NOMO-1 (cell line): Measurements from ENCODE around the gene GBP3.
A peak's percentile ranks its signal among the peaks of the same experiment; 100 is the strongest.
"Not testable (repeated sequence)": the region's sequence is repeated elsewhere in the genome, so short reads cannot be mapped to it uniquely, and the experiment has no call there.

Experiments used
- DNase-seq, 2 experiments: peaks; one replicate each; lab custom pipeline; 2025; ENCODE audit not compliant: unreplicated experiment in 2 of 2; lab: John Stamatoyannopoulos, UW

The GBP3 gene

DNA sequence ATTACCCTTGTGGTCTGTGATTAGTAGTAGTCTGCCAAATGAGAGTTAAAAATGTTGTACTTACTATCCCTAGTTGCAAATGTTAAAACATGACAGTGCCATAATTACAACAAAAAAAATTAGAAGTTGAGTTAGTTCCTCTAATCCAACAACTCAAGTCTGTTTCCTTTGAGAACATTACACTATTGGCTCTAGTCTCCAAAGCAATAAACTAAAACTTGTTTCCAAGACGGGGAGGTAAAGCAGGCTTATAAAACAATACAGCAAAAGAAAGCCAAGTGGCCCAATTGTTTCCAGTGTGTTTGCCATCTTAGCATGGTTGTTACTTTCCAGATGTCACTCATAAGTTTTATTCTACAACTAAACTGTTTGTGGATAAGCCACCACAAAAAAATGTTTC lies 41.8 kb downstream of the GBP3 start:
- peak in 1 of 2 experiments; percentile 22 for DNase-seq

DNA sequence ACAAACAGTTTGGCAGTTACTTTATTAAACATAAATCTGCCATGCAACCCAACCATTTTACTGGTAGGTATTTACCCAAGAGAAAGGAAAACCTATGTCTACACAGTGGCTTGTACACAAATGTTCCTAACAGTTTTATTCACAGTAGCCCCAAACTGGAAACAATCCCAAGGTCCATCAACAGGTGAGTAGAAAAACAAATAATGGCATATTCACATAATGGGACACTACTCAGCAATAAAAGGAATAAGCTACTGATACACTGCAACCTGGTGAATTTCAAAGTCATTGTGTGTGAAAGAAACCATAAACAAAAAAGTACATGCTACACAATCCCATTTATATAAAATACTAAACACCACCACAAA lies 42.9 kb downstream of the GBP3 start:
- DNase-seq: no peak

DNA sequence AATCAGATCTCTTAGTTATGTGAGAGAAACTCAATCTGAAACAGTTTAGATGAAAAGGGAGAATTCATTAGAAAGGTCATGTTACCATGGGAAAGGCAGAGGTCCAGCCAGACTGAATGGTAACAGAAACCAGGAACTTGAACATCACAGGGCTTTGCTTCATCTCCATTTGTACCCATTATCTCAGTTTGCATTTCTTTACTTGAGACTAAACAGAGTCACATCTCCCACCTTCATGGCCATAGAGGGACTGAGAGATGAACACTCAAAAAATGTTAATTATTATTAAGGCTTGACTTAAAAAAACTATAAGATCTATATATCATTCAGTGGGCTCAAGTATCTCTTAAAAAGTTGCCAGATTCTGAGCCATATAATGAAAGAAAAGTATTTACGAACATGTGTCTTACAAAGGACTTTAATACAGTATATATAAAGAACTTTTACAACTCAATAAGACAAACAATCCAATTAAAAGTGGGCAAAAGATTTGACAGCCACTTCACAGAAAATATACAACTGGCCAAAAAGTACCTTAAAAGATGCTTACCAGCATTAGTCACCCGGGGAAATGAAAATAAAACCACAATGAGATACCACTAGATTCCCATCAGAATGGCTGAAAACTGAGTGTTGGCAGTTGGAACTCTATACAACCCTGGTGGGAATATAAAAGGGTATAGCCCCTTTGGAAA lies 43.5 kb downstream of the GBP3 start:
- DNase-seq: no peak

GRCh38 chr1:88976235-88976634 lies 46.4 kb downstream of the GBP3 start:
- DNase-seq: no peak

GRCh38 chr1:88974616-88975172 lies 48.0 kb downstream of the GBP3 start:
- not testable (repeated sequence) for DNase-seq

- peak in 1 of 2 experiments; percentile 49 for DNase-seq
These were observed 49.0 kb downstream of the GBP3 start for GRCh38 chr1:88973520-88974137.

- no peak for DNase-seq
These were observed 60.9 kb downstream of the GBP3 start for GRCh38 chr1:88961647-88962275.

DNA sequence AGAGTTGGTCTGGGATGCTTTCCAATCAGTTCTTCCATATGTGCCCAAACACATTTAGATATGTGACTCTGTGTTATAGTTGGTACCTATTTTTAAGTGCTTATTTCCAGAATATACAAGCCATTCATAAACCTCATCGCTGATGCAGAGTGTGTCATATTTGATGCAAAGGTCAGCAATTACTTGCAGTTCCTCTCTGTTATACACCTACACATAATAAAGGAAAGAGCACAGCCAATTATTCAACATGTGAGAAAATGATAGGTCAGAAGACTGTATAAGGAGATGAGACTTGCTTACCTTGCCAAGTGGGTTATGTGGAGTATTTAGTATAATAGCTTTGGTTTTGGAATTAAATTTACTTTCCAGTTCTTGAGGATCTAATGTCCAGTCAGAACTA lies 61.6 kb downstream of the GBP3 start:
- DNase-seq: no peak
